GM19463 (cell line): Measurements from ENCODE around the gene NT5C1B.
"Not testable (repeated sequence)": the region's sequence is repeated elsewhere in the genome, so short reads cannot be mapped to it uniquely, and the experiment has no call there.

Source experiments
- ATAC-seq: cut with Tn5 transposase; IDR thresholded peaks from one replicate; pipeline ENCODE4 v1.9.1; 2021; ENCODE audit warnings: mild to moderate bottlenecking, moderate library complexity; ENCODE audit not compliant: unreplicated experiment

NT5C1B gene

GRCh38 chr2:18589354-18589753 lies at the start of gene NT5C1B:
Gene NT5C1B, minus strand, starts transcription at chr2:18589569. Its CDS starts 101 bp downstream, at chr2:18589468.
- no peak for ATAC-seq

- ATAC-seq: no peak
These were observed 47.8 kb upstream of the NT5C1B start for GRCh38 chr2:18637196-18637595.

- not testable (repeated sequence) for ATAC-seq
These were observed 43.3 kb upstream of the NT5C1B start for GRCh38 chr2:18632699-18633098.

GRCh38 chr2:18630941-18631340 lies 41.6 kb upstream of the NT5C1B start:
- ATAC-seq: no peak

GRCh38 chr2:18630541-18630940 lies 41.2 kb upstream of the NT5C1B start:
- no peak for ATAC-seq

GRCh38 chr2:18630101-18630500 lies 40.7 kb upstream of the NT5C1B start:
- ATAC-seq: no peak

GRCh38 chr2:18626958-18627650 lies 37.7 kb upstream of the NT5C1B start:
- ATAC-seq: no peak

GRCh38 chr2:18626256-18626668 lies 36.9 kb upstream of the NT5C1B start:
- ATAC-seq: no peak

GRCh38 chr2:18625563-18625962 lies 36.2 kb upstream of the NT5C1B start:
- ATAC-seq: no peak

GRCh38 chr2:18623782-18624181 lies 34.4 kb upstream of the NT5C1B start:
- no peak for ATAC-seq

GRCh38 chr2:18620867-18621632 lies 31.7 kb upstream of the NT5C1B start:
- no peak for ATAC-seq

- no peak for ATAC-seq
These were observed 29.7 kb upstream of the NT5C1B start for GRCh38 chr2:18619091-18619490.

GRCh38 chr2:18614041-18614440 lies 24.7 kb upstream of the NT5C1B start:
- no peak for ATAC-seq

- no peak for ATAC-seq
These were observed 22.8 kb upstream of the NT5C1B start for GRCh38 chr2:18612133-18612532.

GRCh38 chr2:18611604-18612003 lies 22.2 kb upstream of the NT5C1B start:
- ATAC-seq: no peak

- ATAC-seq: no peak
These were observed 21.8 kb upstream of the NT5C1B start for GRCh38 chr2:18611184-18611583.

- no peak for ATAC-seq
These were observed 21.3 kb upstream of the NT5C1B start for GRCh38 chr2:18610651-18611050.

- no peak for ATAC-seq
These were observed 20.7 kb upstream of the NT5C1B start for GRCh38 chr2:18610090-18610489.

GRCh38 chr2:18605115-18605514 lies 15.7 kb upstream of the NT5C1B start:
- ATAC-seq: no peak

GRCh38 chr2:18604531-18604885 lies 15.1 kb upstream of the NT5C1B start:
- no peak for ATAC-seq

GRCh38 chr2:18603854-18604530 lies 14.6 kb upstream of the NT5C1B start:
- ATAC-seq: no peak

GRCh38 chr2:18602298-18602697 lies 12.9 kb upstream of the NT5C1B start:
- no peak for ATAC-seq
